Stimulated activated CD8-positive, alpha-beta memory T cell treated with anti-CD3 and anti-CD28 coated beads, Interleukin-4, amount 100 ng/mL, for 4 hours (primary cell): ENCODE measurements around the gene ARHGEF1.
"Not testable (repeated sequence)": the region's sequence is repeated elsewhere in the genome, so short reads cannot be mapped to it uniquely, and the experiment has no call there.

ENCODE experiments used
- DNase-seq, 2 donors: peaks; one replicate each; pipeline ENCODE4 v3.0.0-alpha.2; 2020; ENCODE audit warnings: low read depth in 2 of 2, low spot score in 1 of 2

The ARHGEF1 gene

GRCh38 chr19:41861846-41862245, 21.1 kb upstream of the ARHGEF1 start:
- no peak for DNase-seq

- DNase-seq = no peak
Observed at GRCh38 chr19:41862445-41862986, 20.5 kb upstream of the ARHGEF1 start.

GRCh38 chr19:41863209-41863931, 19.6 kb upstream of the ARHGEF1 start:
- no peak for DNase-seq

- DNase-seq = no peak
Observed at GRCh38 chr19:41864374-41864773, 18.6 kb upstream of the ARHGEF1 start.

- no peak for DNase-seq
Observed at GRCh38 chr19:41866284-41866683, 16.7 kb upstream of the ARHGEF1 start.

GRCh38 chr19:41868120-41868988, 14.6 kb upstream of the ARHGEF1 start:
- no peak for DNase-seq

GRCh38 chr19:41868989-41869300, 14.0 kb upstream of the ARHGEF1 start:
- DNase-seq = no peak

- DNase-seq = no peak
Observed at GRCh38 chr19:41869374-41869955, 13.5 kb upstream of the ARHGEF1 start.

- DNase-seq = no peak
Observed at GRCh38 chr19:41870401-41870873, 12.5 kb upstream of the ARHGEF1 start.

GRCh38 chr19:41871573-41872383, 11.2 kb upstream of the ARHGEF1 start:
- no peak for DNase-seq

GRCh38 chr19:41872384-41872774, 10.6 kb upstream of the ARHGEF1 start:
- DNase-seq = no peak

GRCh38 chr19:41872775-41873647, 10.0 kb upstream of the ARHGEF1 start:
- no peak for DNase-seq

- DNase-seq = not testable (repeated sequence)
Observed at GRCh38 chr19:41875973-41876372, 7.0 kb upstream of the ARHGEF1 start.

- DNase-seq = no peak
Observed at GRCh38 chr19:41876847-41877832, 5.8 kb upstream of the ARHGEF1 start, which contains the start of gene CD79A. Gene CD79A (plus strand): TSS chr19:41877279. CDS start chr19:41877305, 26 bp downstream.

GRCh38 chr19:41877916-41878905, 4.8 kb upstream of the ARHGEF1 start:
- no peak for DNase-seq

- DNase-seq = no peak
Observed at GRCh38 chr19:41879080-41879479, 3.9 kb upstream of the ARHGEF1 start.

GRCh38 chr19:41879670-41880328, 3.2 kb upstream of the ARHGEF1 start:
- DNase-seq = no peak
